IMR-90 (cell line): ENCODE measurements around the gene C1orf52.

Experiments used
- CTCF ChIP-seq: conservative IDR thresholded peaks from 2 replicates; pipeline ENCODE4 v1.5.1; 2012; ENCODE audit warnings: mild to moderate bottlenecking, low read depth, low read length, improper control_type of control experiment
- MAFK ChIP-seq: IDR thresholded peaks from 2 replicates; pipeline ENCODE4 v1.6.1; 2012; ENCODE audit warnings: low read depth, low read length, improper control_type of control experiment
- MXI1 ChIP-seq: IDR thresholded peaks from 2 replicates; pipeline ENCODE4 v1.6.1; 2012; ENCODE audit warnings: low read depth, mild to moderate bottlenecking, low read length, moderate library complexity, borderline replicate concordance
- SMC3 ChIP-seq: fragments of 150-350 bp; IDR thresholded peaks from 2 replicates; pipeline ENCODE4 v1.6.1; 2016; ENCODE audit warnings: low read depth, mild to moderate bottlenecking, antibody characterized with exemption, low read length, moderate library complexity
- USF2 ChIP-seq: fragments of 150-350 bp; IDR thresholded peaks from 2 replicates; pipeline ENCODE4 v1.6.1; 2017; ENCODE audit warnings: mild to moderate bottlenecking, antibody characterized with exemption, low read length, low read depth

GRCh38 chr1:85297855-85298629, 38.6 kb upstream of the C1orf52 start:
- peak; percentile 46; the same call in 1 of the 2 replicates for TF ChIP-seq USF2
- peak; percentile 35; the same call in 1 of the 2 replicates for TF ChIP-seq MAFK
- 0 out of 2 replicates have a peak, but pooled peaks have one; percentile 13 for TF ChIP-seq SMC3
- peak; percentile 16; the same call in 1 of the 2 replicates for TF ChIP-seq MXI1
- no peak for TF ChIP-seq CTCF
